Activated T-cell treated with anti-CD3 and anti-CD28 coated beads for 24 hours (primary cell): ENCODE results near the gene IQGAP2.
A peak's percentile ranks its signal among the peaks of the same experiment; 100 is the strongest.
"Not testable (repeated sequence)": the region's sequence is repeated elsewhere in the genome, so short reads cannot be mapped to it uniquely, and the experiment has no call there.

Source experiments
- DNase-seq: peaks from one replicate; pipeline ENCODE4 v3.0.0-alpha.2; 2020; ENCODE audit warnings: low read depth

IQGAP2 gene

GRCh38 chr5:76571559-76571958, 168.5 kb downstream of the IQGAP2 start:
- DNase-seq, result no peak

GRCh38 chr5:76576450-76576849, 173.4 kb downstream of the IQGAP2 start:
- no peak for DNase-seq

- DNase-seq, result no peak
Measured at GRCh38 chr5:76576996-76577395, 173.9 kb downstream of the IQGAP2 start.

GRCh38 chr5:76579166-76579937, 176.3 kb downstream of the IQGAP2 start:
- no peak for DNase-seq

DNA sequence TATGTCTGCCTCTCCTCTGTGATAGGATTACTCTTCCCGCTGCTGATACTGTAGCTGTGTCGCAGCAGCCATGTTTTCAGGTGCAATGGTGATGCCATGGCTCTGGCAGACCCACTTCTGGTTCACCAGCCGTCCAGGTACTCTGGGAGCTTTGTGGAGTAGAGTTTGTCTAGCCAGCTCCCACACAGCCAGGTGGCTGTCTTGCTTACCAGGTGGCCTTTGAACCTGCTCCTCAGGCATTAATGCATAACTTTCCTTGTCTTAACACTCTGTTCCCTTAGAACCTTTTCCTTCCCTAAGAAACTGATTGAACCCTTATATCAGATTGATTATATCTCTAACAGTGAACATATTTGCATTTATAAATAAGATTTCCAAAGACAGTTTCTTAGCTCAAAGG, 177.9 kb downstream of the IQGAP2 start:
- DNase-seq, result no peak

DNA sequence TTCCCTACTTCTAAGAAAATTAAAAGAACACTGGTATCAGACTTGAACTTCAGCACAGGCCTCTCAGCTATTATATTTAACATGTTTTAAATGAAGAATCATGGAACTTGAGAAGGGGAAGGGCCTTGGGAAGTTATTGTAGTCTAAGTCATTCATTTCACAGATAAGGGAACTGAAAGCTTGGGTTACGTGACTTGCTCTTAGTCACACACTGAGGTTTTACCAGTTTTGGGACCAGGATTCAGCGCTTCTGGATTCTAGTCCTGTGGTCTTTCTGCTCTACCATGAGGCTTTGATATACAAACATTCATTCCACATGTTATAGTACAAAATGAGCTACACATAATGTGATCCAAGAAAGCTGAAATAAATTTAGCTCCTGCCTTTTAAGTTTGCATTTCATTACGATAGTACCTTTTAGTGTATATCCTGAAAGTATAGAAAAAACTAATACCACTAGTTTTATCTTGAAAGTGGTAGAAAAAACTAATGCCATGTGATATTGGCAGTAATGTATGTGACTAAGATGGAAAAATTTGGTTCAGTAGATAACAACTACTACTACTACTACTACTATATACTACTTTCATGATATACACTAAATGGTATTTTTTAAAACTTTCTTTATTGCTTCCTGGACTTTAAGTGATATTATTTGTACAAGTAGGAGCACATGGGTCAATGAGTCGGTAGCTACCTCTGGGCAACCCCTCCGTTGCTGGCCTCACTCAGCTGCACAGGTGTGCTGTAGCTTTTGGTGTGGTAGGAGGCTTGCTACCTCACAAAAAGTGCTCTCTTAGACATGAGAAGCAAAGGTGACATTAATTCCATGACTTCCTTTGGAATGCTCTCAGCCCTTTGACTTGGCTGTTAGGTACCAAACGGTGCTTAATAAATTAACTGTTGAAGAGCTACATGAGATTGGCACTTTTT, 179.4 kb downstream of the IQGAP2 start:
- peak; percentile 8 for DNase-seq

DNA sequence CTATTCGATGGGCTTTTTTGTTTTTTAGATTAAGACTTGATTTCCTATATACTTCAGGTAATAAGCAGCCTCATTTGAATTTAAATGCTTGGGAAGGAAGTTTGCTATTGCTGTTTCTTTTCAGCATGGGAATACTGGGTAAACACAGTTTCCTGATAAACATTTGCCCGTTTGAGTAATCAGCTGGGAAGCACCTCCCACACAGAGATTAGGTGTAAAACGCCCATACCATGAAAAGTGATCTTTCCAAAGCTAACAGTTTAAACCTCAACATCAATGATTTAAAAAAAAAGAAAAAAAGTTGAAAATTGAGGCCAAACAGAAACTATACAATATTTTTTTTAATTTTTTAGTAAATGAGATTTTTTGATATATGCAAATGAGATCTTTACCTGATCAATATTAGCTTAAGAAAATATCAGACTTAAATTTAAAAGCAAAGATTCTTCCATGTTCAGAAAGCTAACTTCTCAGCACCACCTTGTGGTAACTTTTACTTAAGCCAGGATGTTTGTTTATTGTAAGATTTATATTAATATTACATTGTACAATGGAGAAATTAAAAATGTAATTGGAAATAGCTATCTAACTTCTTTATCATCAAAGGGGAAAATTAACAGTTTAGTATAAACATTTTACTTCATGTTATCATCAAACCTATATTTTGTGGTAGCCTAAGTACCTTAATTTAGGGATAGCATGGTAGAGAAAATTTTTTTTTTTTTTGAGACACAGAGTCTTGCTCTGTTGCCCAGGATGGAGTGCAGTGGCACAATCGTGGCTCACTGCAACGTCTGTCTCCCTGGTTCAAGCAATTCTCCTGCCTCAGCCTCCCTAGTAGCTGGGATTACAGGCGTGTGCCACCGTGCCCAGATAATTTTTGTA, 180.3 kb downstream of the IQGAP2 start:
- no peak for DNase-seq

DNA sequence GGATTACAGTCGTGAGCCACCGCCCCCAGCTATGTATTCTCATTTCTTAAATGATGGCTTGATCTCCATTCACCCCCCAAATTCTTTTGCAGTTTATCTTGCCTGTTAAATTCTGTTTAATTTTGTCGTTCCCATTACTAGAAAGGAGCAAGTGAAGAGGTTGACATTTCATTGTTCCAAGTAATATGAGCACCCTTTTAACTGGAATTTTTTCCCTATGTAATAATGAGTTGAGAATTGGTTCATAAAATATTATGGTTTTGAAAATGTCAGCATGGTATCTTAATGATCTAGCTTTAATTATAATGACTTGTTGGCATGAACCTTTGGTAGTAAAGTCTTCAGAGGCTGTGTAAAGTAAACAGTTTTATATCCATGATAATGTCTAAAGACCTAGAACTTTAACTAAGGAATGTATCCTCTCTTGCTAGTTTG, 182.7 kb downstream of the IQGAP2 start:
- no peak for DNase-seq

DNA sequence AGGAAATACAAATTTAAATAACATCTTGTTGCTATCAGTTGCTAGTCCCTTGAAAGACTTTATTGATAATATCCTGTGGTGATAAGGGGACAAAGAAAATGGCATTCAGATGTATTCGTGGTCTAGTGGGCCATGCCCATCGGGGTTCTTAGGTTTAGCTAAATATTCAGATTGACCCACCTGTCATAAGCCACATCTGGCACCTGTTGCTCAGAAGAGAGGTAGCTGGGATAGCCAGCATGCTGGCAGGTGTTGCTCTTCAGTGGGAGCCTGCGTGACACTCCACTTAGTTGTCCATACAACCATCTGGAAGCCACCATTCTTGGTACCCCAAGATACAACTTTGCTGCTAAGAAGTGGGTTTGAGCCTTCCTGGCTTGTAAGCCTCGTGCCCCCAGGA, 183.4 kb downstream of the IQGAP2 start:
- no peak for DNase-seq

GRCh38 chr5:76590027-76590426, 186.9 kb downstream of the IQGAP2 start:
- DNase-seq, result no peak

GRCh38 chr5:76591366-76591765, 188.3 kb downstream of the IQGAP2 start:
- no peak for DNase-seq

DNA sequence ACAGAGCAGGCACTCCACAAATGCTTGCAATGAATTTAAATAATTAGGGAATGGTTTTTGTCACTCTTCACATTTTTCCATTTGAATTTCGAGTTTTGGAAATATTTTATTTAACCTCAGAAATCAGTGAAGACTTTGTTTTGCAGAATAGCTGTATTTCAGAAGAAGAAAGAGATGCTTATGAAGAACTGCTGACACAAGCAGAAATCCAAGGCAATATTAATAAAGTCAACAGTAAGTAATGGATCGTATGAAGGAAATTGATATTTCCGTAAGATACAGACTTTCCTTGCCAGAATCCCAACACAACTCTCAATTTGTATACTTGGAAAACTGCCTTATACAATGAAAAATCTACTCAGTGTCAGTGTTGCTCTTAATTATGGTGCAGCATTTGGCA, 189.6 kb downstream of the IQGAP2 start:
- DNase-seq, result no peak

GRCh38 chr5:76594107-76594506, 191.0 kb downstream of the IQGAP2 start:
- DNase-seq, result no peak

DNA sequence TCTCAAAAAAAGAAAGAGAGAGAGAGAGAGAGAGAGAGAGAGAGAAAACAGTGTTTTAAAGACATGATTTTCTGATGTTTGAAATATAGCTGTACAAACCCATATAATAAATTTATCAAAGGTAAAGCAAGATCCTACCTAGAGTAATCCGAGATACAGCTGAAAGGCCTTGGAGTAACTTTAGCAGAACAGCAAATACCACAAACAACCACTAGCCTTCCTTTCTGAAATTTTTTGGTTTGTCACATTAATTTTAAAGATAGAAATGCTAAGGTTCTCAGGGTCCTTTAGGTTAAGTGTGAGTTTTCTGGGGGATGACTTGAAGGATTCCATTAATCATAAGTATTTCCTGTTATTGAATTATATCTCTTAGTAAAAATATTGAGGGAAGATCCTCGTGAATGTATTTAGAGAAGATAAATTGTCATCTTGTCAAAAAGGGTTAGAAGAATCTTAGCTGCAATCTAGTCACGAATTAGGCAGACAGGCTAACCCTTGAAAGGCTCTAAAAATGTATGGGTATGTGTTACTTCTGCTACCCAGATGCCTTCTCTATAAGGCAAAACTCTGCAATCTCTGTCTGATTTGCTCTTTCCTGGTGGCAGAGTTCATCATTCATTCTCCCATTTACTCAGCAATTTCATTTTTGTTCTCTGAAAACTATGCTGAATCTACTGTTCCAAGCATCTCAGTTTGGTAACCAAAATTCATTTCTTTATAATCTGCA, 192.8 kb downstream of the IQGAP2 start:
- DNase-seq, result no peak

DNA sequence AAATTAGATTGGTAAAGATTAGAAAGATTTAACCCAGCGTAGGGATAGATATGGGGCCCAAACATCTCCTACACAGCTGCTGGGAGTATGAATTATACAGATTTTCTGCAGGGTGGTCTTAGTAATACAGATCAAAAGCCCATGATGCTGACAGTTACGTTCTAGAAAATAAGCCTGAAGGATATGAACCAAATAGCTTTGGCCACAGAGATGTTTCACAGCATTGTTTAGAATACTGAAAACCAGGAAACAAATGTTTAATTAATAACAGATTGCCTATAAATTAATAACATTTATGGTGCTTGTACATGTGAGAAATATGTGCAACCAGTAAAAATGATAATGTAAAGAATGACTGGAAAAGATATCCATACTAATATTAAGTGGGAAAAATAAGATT, 195.4 kb downstream of the IQGAP2 start:
- DNase-seq, result no peak

GRCh38 chr5:76600716-76601115, 197.6 kb downstream of the IQGAP2 start:
- no peak for DNase-seq

- DNase-seq, result peak; percentile 6
Measured at GRCh38 chr5:76601470-76601869, 198.4 kb downstream of the IQGAP2 start.

GRCh38 chr5:76602094-76602726, 199.1 kb downstream of the IQGAP2 start:
- DNase-seq, result no peak

GRCh38 chr5:76603991-76604390, 200.9 kb downstream of the IQGAP2 start:
- not testable (repeated sequence) for DNase-seq

DNA sequence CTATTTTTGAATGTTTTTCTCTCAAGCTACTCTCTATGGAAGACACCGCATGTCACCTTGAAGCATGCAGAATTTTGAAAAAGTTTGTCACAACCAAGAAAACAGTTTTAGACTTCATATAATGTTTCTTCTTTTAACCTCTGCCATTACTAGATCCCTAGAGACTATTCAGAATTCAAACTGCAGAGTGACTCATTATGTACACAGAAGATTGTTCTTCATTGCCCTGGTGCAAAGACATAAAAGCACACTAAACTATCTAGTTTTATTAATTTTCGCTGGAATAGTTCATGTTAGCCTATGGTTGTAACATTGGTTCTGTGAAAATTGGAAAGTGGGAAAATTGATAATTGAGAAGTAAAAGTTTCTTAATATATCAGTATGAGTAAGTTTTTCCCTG, 201.8 kb downstream of the IQGAP2 start:
- DNase-seq, result no peak

- no peak for DNase-seq
Measured at GRCh38 chr5:76606701-76607100, 203.6 kb downstream of the IQGAP2 start.
